Lower leg skin (tissue), 4 donors: ENCODE measurements around the gene GRM8. TPM values are rescaled to one million over a fixed set of nuclear protein-coding genes. Genes with fewer than 3 reads are reported as not detected.

Experiments used
- DNase-seq, 2 donors: peaks; one replicate each; pipeline ENCODE4 v3.0.0-alpha.2; 2019; ENCODE audit warnings: low spot score in 2 of 2
- H3K4me3 ChIP-seq: fragments of 200-600 bp; sonication (generic); 2 replicates; pipeline ENCODE4 v1.5.1; 2017; ENCODE audit warnings: mild to moderate bottlenecking, low read depth; ENCODE audit not compliant: poor library complexity, severe bottlenecking
- CTCF ChIP-seq, 3 donors: fragments of 450-650 bp; IDR thresholded peaks; one replicate each; pipeline ENCODE4 v1.5.1; 2016; ENCODE audit warnings: antibody characterized with exemption in 3 of 3, mild to moderate bottlenecking in 3 of 3, moderate library complexity in 2 of 3
- POLR2A ChIP-seq, 2 donors: fragments of 450-650 bp; IDR thresholded peaks; one replicate each; pipeline ENCODE4 v1.6.1; 2016 to 2017; ENCODE audit warnings: antibody characterized with exemption in 2 of 2, mild to moderate bottlenecking in 1 of 2, moderate library complexity in 1 of 2
- WGBS, 2 donors: methylation state at CpG; one replicate each; pipeline ENCODE4 v1.1.5; 2018; 5-methylcytosine and 5-hydroxymethylcytosine counted together
- intact Hi-C: fragments of 100-400 bp; cut with DNase I; formaldehyde crosslinking; loops from one replicate; pipeline ENCODE4 v1.15.0; 2023; ENCODE audit warnings: low total_unique reads
- total RNA-seq, 4 donors: library from RNA; depleted of rRNA; stranded (reverse); fragments of >200 nt; gene quantifications; one replicate each; pipeline ENCODE4 v1.1.0, GENCODE V29; 2016

The GRM8 gene
- total RNA-seq, 4 donors from 2014 or later = 0.45 TPM; not detected in 3

GRCh38 chr7:127187740-127188139 is 65.0 kb downstream of the GRM8 start:
- TF ChIP-seq POLR2A (IDR thresholded peaks at IDR 0.05) (no peak), CTCF (IDR thresholded peaks at IDR 0.05) (no peak)
- WGBS, 2 donors = 71 to 79% methylated on average over 1 of the region's 1 CpG
- intact Hi-C loops = no loop called here
- no peak overlapping the region for H3K4me3 ChIP-seq
- DNase-seq = no peak

GRCh38 chr7:127186686-127187085 is 66.1 kb downstream of the GRM8 start:
- WGBS, 2 donors = 51 to 54% methylated on average over 1 of the region's 1 CpG
- no peak for DNase-seq
- TF ChIP-seq POLR2A (IDR thresholded peaks at IDR 0.05) (no peak), CTCF (IDR thresholded peaks at IDR 0.05) (no peak)
- intact Hi-C loops = no loop called here
- no peak overlapping the region for H3K4me3 ChIP-seq

GRCh38 chr7:127177156-127177555 is 75.6 kb downstream of the GRM8 start:
- no peak for DNase-seq
- TF ChIP-seq CTCF (IDR thresholded peaks at IDR 0.05) (no peak), POLR2A (IDR thresholded peaks at IDR 0.05) (no peak)
- intact Hi-C loops = no loop called here

GRCh38 chr7:127162366-127162765 is 90.4 kb downstream of the GRM8 start:
- no peak for DNase-seq
- intact Hi-C loops = no loop called here
- H3K4me3 ChIP-seq = no peak overlapping the region
- TF ChIP-seq CTCF (IDR thresholded peaks at IDR 0.05) = no peak
- TF ChIP-seq POLR2A (IDR thresholded peaks at IDR 0.05) = no peak
- WGBS, 2 donors = 70 to 75% methylated on average over 2 of the region's 2 CpGs

More at GRCh38 chr7:127177156-127177555, 75.6 kb downstream of the GRM8 start:
- no peak overlapping the region for H3K4me3 ChIP-seq

- no peak overlapping the region for H3K4me3 ChIP-seq
- no peak for TF ChIP-seq CTCF (IDR thresholded peaks at IDR 0.05)
- no peak for TF ChIP-seq POLR2A (IDR thresholded peaks at IDR 0.05)
- 67% methylated on average over 3 of the region's 3 CpGs for WGBS, 2 donors
- no peak for DNase-seq
- intact Hi-C loops = no loop called here
Measured at GRCh38 chr7:127158659-127159058, 94.1 kb downstream of the GRM8 start.

GRCh38 chr7:127154958-127155357 is 97.8 kb downstream of the GRM8 start:
- TF ChIP-seq POLR2A (IDR thresholded peaks at IDR 0.05) = no peak
- TF ChIP-seq CTCF (IDR thresholded peaks at IDR 0.05) = no peak
- DNase-seq = no peak
- 74% methylated on average over 4 of the region's 4 CpGs for WGBS, 2 donors
- no peak overlapping the region for H3K4me3 ChIP-seq
- intact Hi-C loops = no loop called here
